ENCODE data around the gene MED19. TPM values are rescaled to one million over a fixed set of nuclear protein-coding genes. Genes with fewer than 3 reads are reported as not detected.
"Not testable (repeated sequence)": the region's sequence is repeated elsewhere in the genome, so short reads cannot be mapped to it uniquely, and the experiment has no call there.

MED19 gene
- total RNA-seq, 1 donor from 2014 or later: 17.9 TPM

GRCh38 chr11:57735619-57736298 lies 23.7 kb upstream of the MED19 start:
- Mint-ChIP-seq H3K9me3 (no peaks in the 10 kb centered on the region), H3K27me3 (no peaks in the 10 kb centered on the region), H3K27ac (peak overlapping the region; percentile 80), H3K36me3 (peaks cover 18% of the 10 kb centered on the region), H3K4me1 (ENCODE audit: unreplicated experiment) (no peaks in the 10 kb centered on the region), H3K4me3 (peak overlapping the region; percentile 10)
- no peak for TF ChIP-seq CTCF (conservative IDR thresholded peaks at IDR 0.05)
- DNase-seq (ENCODE audit: extremely low spot score, unreplicated experiment): no peak

- no peaks in the 10 kb centered on the region for H3K4me1 Mint-ChIP-seq (ENCODE audit: unreplicated experiment)
Observed at GRCh38 chr11:57732661-57733060, 20.6 kb upstream of the MED19 start.

GRCh38 chr11:57729479-57729878 lies 17.5 kb upstream of the MED19 start:
- no peak for TF ChIP-seq CTCF (conservative IDR thresholded peaks at IDR 0.05)
- Mint-ChIP-seq H3K4me3 (no peak overlapping the region), H3K27me3 (no peaks in the 10 kb centered on the region), H3K4me1 (ENCODE audit: unreplicated experiment) (no peaks in the 10 kb centered on the region), H3K27ac (no peak overlapping the region), H3K9me3 (no peaks in the 10 kb centered on the region), H3K36me3 (no peaks in the 10 kb centered on the region)
- DNase-seq (ENCODE audit: extremely low spot score, unreplicated experiment): no peak

More at GRCh38 chr11:57732661-57733060, 20.6 kb upstream of the MED19 start:
- H3K4me3 Mint-ChIP-seq: no peak overlapping the region
- no peaks in the 10 kb centered on the region for H3K9me3 Mint-ChIP-seq
- no peak overlapping the region for H3K27ac Mint-ChIP-seq
- no peak for DNase-seq (ENCODE audit: extremely low spot score, unreplicated experiment)
- no peak for TF ChIP-seq CTCF (conservative IDR thresholded peaks at IDR 0.05)
- H3K36me3 Mint-ChIP-seq: peaks cover 9% of the 10 kb centered on the region
- H3K27me3 Mint-ChIP-seq: no peaks in the 10 kb centered on the region

- no peaks in the 10 kb centered on the region for H3K4me1 Mint-ChIP-seq (ENCODE audit: unreplicated experiment)
- peak overlapping the region; percentile 13 for H3K27ac Mint-ChIP-seq
- no peak for DNase-seq (ENCODE audit: extremely low spot score, unreplicated experiment)
- H3K36me3 Mint-ChIP-seq: no peaks in the 10 kb centered on the region
- no peak for TF ChIP-seq CTCF (conservative IDR thresholded peaks at IDR 0.05)
- no peaks in the 10 kb centered on the region for H3K27me3 Mint-ChIP-seq
- no peak overlapping the region for H3K4me3 Mint-ChIP-seq
- no peaks in the 10 kb centered on the region for H3K9me3 Mint-ChIP-seq
Observed at GRCh38 chr11:57728829-57729228, 16.8 kb upstream of the MED19 start.

GRCh38 chr11:57727185-57727584 lies 15.2 kb upstream of the MED19 start:
- no peak for TF ChIP-seq CTCF (conservative IDR thresholded peaks at IDR 0.05)
- H3K4me3 Mint-ChIP-seq: no peak overlapping the region
- no peaks in the 10 kb centered on the region for H3K4me1 Mint-ChIP-seq (ENCODE audit: unreplicated experiment)
- no peak overlapping the region for H3K27ac Mint-ChIP-seq
- H3K27me3 Mint-ChIP-seq: no peaks in the 10 kb centered on the region
- H3K9me3 Mint-ChIP-seq: no peaks in the 10 kb centered on the region
- no peak for DNase-seq (ENCODE audit: extremely low spot score, unreplicated experiment)
- H3K36me3 Mint-ChIP-seq: no peaks in the 10 kb centered on the region

- not testable (repeated sequence) for H3K9me3 Mint-ChIP-seq; H3K36me3 Mint-ChIP-seq; H3K27me3 Mint-ChIP-seq; H3K4me3 Mint-ChIP-seq; DNase-seq (ENCODE audit: extremely low spot score, unreplicated experiment); H3K27ac Mint-ChIP-seq
- peaks cover 13% of the 10 kb centered on the region for H3K4me1 Mint-ChIP-seq (ENCODE audit: unreplicated experiment)
Observed at GRCh38 chr11:57716726-57717125, 4.7 kb upstream of the MED19 start.

All from type B pancreatic cell (in vitro differentiated cells).